CD4-positive, alpha-beta T cell treated with Interleukin-6 for 4 hours (primary cell): ENCODE results near the gene THADA.
A peak's percentile ranks its signal among the peaks of the same experiment; 100 is the strongest.

Source experiments
- DNase-seq: peaks from one replicate; pipeline ENCODE4 v3.0.0-alpha.2; 2020; ENCODE audit warnings: mixed read lengths

The THADA gene

DNA sequence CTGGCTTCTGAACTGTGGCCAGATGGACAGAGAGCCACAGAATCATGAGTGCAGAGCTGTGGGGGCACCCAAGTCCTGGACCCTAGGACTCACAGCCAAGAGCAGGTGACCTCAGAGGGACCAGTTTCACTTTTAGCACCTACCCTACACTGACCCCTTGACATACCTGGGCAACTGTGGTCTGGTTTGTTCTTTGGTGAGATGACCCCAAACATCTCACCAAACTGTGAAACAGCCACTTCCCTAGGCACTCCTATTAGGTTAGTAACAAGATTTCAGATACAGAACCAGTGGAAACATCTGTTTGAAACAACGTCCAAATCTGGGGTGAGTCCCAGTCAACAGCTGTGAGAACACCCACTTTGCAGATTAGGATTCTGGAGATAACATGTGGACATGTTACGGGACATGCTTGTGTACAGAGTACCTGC, 367.5 kb downstream of the THADA start:
- DNase-seq, result no peak

GRCh38 chr2:43227830-43228281, 368.0 kb downstream of the THADA start:
- DNase-seq, result no peak

GRCh38 chr2:43226955-43227829, 368.6 kb downstream of the THADA start:
- DNase-seq, result peak; percentile 75

GRCh38 chr2:43226558-43226954, 369.3 kb downstream of the THADA start, which contains the start of gene ZFP36L2:
TSS of gene ZFP36L2 (minus strand) at chr2:43226606. CDS start at chr2:43226315, 291 bp downstream.
- DNase-seq, result peak; percentile 97

GRCh38 chr2:43225788-43226557, 369.9 kb downstream of the THADA start:
- peak; percentile 70 for DNase-seq

- DNase-seq, result peak; percentile 80
Observed at GRCh38 chr2:43225093-43225787, 370.6 kb downstream of the THADA start.

GRCh38 chr2:43224571-43225092, 371.2 kb downstream of the THADA start:
- DNase-seq, result peak; percentile 58

- peak; percentile 80 for DNase-seq
Observed at GRCh38 chr2:43224131-43224570, 371.7 kb downstream of the THADA start.

GRCh38 chr2:43223521-43224001, 372.3 kb downstream of the THADA start:
- DNase-seq, result no peak

DNA sequence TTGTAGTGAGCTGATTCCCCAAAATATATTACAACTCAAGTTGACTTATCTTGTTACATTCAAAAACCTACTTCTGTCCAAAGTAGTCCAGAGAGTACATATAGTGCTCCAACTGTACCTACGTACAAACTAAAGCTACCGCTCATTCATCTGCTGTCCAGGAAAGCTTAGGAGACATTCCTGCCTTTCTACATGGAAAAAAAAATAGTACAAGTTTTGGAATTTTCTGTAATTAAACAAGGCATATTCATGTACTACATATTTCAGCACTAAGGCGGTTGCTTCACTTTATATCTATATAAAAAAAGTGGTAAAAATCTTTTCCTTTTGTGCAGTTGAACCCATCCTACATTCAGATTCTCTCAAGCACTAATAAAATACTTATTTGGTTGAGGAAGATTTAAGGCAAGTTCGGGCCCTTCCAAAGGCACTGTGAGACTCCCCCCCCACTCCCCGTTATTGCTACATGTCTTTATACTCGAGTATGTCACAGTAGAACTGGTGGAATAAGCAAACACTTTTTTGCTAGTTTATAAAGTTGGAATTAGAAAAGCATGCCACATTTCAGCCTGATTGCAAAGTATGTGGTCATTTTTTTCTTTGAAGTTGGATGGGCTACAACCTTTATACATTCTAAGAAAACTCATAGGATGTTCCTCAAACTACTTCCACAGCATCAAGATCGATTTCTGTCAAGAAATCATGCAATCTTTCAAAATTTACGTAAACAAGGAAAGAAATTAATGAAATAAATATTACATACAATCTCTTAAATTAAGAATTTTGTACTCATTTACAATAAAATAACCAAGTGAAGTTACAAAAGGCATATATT, 373.1 kb downstream of the THADA start:
- DNase-seq, result peak; percentile 37

- DNase-seq, result peak; percentile 72
Observed at GRCh38 chr2:43221763-43222474, 373.9 kb downstream of the THADA start.

DNA sequence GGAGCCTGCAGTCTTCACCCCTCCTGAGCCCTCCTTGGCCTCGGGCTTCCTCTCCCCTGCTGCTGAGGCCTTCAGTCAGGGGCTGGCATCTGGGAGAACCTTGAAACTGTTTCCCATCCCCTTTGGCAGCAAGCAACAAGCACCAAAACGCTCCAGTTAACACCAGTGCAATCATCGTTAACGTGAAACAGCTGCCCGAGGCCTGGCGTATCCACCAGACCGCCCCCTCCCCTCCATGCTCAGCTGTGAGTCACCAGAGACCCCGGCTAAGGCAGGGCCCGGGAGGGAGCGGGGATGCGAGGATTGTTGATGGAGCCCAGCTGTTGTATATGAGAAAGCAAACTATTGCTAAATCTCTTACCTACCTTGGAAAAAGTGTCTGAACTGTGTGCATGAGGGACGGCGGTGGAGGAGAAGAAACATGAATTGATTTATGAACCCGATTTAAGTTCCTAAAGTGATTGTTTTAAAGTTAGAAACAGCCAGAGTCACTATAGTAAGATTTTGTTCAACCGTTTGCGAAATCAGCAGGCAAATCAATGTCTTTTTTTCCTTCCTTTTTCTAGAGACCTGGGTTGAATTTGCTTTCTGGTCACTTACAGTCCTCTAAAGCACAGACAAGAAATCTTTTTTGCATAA, 374.6 kb downstream of the THADA start:
- DNase-seq, result peak; percentile 63

DNA sequence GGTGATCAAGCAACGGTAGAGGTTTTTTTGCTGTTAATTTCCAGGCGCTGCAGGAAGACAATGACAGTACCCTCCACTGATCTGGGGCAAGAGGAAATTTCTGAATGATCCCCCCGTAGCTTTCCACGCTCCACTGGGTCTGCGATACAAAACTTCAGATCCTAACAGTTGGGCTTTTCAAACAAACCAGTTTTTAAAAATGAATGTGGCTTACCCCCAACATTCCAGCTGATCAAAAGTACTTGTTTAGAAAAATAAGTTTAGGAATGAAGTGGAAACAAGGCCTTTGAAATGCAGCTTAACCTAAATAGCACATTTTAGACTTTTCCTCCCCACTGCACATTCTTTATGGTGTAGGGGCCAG, 375.1 kb downstream of the THADA start:
- DNase-seq, result peak; percentile 26

DNA sequence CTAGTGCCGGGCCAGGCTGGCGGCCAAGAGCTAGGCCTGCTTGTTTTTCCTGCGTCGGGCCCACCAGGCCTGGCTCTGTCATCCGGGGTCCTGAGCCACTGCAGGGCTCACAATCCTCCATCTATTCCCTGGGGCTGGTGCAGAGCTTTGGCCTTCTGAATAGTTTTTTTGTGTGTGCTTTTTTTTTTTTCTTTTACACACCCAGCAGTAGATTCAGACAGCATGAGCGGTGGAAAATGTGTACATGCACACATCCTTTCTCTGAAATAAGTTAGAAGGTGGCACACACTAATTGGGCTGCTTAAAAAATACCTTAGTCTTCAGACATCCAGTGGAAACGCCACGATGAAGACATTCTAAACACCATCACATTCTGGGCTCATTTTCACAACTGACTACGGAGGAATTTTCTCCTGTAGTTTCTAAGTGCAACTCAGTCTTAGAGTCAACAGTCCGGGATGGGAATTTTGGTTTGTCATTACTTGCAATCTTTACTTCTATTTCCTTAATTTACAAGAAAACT, 375.5 kb downstream of the THADA start:
- no peak for DNase-seq

GRCh38 chr2:43219383-43220228, 376.2 kb downstream of the THADA start:
- peak; percentile 83 for DNase-seq

GRCh38 chr2:43218702-43219382, 377.0 kb downstream of the THADA start:
- peak; percentile 87 for DNase-seq

DNA sequence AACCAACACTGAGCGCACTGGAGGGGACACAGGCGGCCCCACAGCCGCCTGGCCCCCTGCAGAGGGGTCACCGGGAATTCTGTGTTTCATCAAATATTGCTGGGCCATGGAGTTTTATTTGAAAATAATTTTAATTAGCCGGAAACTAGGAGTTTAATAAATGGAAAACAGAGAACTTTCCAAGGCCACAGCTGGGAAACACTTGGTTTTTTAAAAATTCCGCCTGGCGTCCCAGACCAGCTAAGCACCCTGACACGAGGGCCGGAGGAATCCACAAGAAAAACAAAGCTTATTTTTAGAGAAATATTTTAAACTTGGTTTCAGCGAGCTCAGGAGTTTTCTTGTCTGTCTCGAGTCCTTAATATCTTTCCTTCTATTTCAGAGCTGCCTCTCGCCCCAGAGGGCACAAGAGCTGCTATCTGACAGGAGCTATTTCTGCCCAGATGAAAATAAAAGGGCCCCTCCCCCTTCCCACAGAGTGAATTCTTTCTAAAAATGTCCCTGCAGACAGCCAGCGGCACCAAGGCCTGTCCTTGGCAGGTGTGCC, 377.6 kb downstream of the THADA start:
- no peak for DNase-seq
